ENCODE data around the gene ABT1.

- TF ChIP-seq CTCF (conservative IDR thresholded peaks at IDR 0.05) (no peak), EZH2 (IDR thresholded peaks at IDR 0.05; ENCODE audit: low read depth) (no peak)
Measured at GRCh38 chr6:26554697-26555504, 41.9 kb upstream of the ABT1 start.
